Measurements from ENCODE around the gene ABCD3.
A peak's percentile ranks its signal among the peaks of the same experiment; 100 is the strongest.
"Not testable (repeated sequence)": the region's sequence is repeated elsewhere in the genome, so short reads cannot be mapped to it uniquely, and the experiment has no call there.

Gene ABCD3

GRCh38 chr1:94417978-94418663 is at the start of gene ABCD3:
ABCD3 (plus strand) TSS chr1:94418389; CDS start chr1:94418479, 90 bp downstream.
- peak; percentile 95 to 96 for DNase-seq

- DNase-seq: not testable (repeated sequence)
These were observed 45.4 kb upstream of the ABCD3 start for GRCh38 chr1:94372771-94373170.

- DNase-seq: not testable (repeated sequence)
These were observed 44.9 kb upstream of the ABCD3 start for GRCh38 chr1:94373311-94373710.

- not testable (repeated sequence) for DNase-seq
These were observed 42.5 kb upstream of the ABCD3 start for GRCh38 chr1:94375666-94376065.

GRCh38 chr1:94378493-94378892 is 39.7 kb upstream of the ABCD3 start:
- DNase-seq: not testable (repeated sequence)

- DNase-seq: no peak
These were observed 38.6 kb upstream of the ABCD3 start for GRCh38 chr1:94379615-94380014.

- DNase-seq: no peak
These were observed 36.0 kb upstream of the ABCD3 start for GRCh38 chr1:94382201-94382600.

GRCh38 chr1:94383966-94384408 is 34.2 kb upstream of the ABCD3 start:
- DNase-seq: no peak

- no peak for DNase-seq
These were observed 33.5 kb upstream of the ABCD3 start for GRCh38 chr1:94384485-94385265.

GRCh38 chr1:94385308-94385929 is 32.8 kb upstream of the ABCD3 start:
- DNase-seq: peak in 1 of 2 donors; percentile 34

GRCh38 chr1:94389298-94389697 is 28.9 kb upstream of the ABCD3 start:
- no peak for DNase-seq

GRCh38 chr1:94394247-94394646 is 23.9 kb upstream of the ABCD3 start:
- DNase-seq: no peak

GRCh38 chr1:94395231-94395630 is 23.0 kb upstream of the ABCD3 start:
- no peak for DNase-seq

- DNase-seq: no peak
These were observed 22.4 kb upstream of the ABCD3 start for GRCh38 chr1:94395748-94396309.

GRCh38 chr1:94396356-94397010 is 21.7 kb upstream of the ABCD3 start:
- DNase-seq: no peak

GRCh38 chr1:94398356-94398755 is 19.8 kb upstream of the ABCD3 start:
- no peak for DNase-seq

GRCh38 chr1:94399453-94399852 is 18.7 kb upstream of the ABCD3 start:
- no peak for DNase-seq

GRCh38 chr1:94401206-94401605 is 17.0 kb upstream of the ABCD3 start:
- no peak for DNase-seq

- DNase-seq: no peak
These were observed 11.7 kb upstream of the ABCD3 start for GRCh38 chr1:94406446-94406845.

- no peak for DNase-seq
These were observed 9.9 kb upstream of the ABCD3 start for GRCh38 chr1:94408104-94408830.

GRCh38 chr1:94411237-94411636 is 7.0 kb upstream of the ABCD3 start:
- DNase-seq: no peak

GRCh38 chr1:94413311-94413710 is 4.9 kb upstream of the ABCD3 start:
- no peak for DNase-seq

Measured in stimulated activated CD4-positive, alpha-beta T cell treated with anti-CD3 and anti-CD28 coated beads, Interleukin-2, amount 100 ng/mL, for 48 hours (primary cell).